Panc1 (cell line): ENCODE measurements around the gene SYCE3. TPM values are rescaled to one million over a fixed set of nuclear protein-coding genes. Genes with fewer than 3 reads are reported as not detected.

Source experiments
- ATAC-seq: fragments of 200-7000 bp; cut with Tn5 transposase; 2 replicates; pipeline ENCODE4 v1.9.1; 2020; ENCODE audit warnings: mild to moderate bottlenecking, moderate library complexity
- BruUV-seq: library from RNA; stranded (reverse); fragments of 400-500 nt; replicated peaks from 2 replicates; lab custom pipeline; 2021; lab: Mats Ljungman, UMichigan
- CTCF ChIA-PET: fragments of 300-600 bp; sonication (Branson Sonifier 250); formaldehyde crosslinking; loops from one replicate; lab custom pipeline; 2022; ENCODE audit warnings: antibody characterized with exemption; lab: Charles Lee
- POLR2A ChIA-PET: fragments of 300-600 bp; sonication (Branson Sonifier 250); formaldehyde crosslinking; loops from one replicate; lab custom pipeline; 2022; ENCODE audit warnings: antibody characterized with exemption; lab: Charles Lee
- DNase-seq: peaks from one replicate; pipeline ENCODE4 v3.0.0-alpha.2; 2010; ENCODE audit warnings: low read depth, low spot score
- H3K27ac ChIP-seq: 2 replicates; pipeline ENCODE4 v1.5.1; 2011; ENCODE audit warnings: mild to moderate bottlenecking, low read length, inconsistent platforms
- H3K27me3 ChIP-seq: fragments of 200-500 bp; sonication (Bioruptor generic); 2 replicates; pipeline ENCODE4 v1.6.0; 2014; ENCODE audit warnings: low read length, inconsistent platforms; ENCODE audit not compliant: control insufficient read depth, insufficient read depth
- H3K36me3 ChIP-seq: fragments of 200-500 bp; sonication (Bioruptor generic); 2 replicates; pipeline ENCODE4 v1.5.1; 2014; ENCODE audit warnings: inconsistent platforms, mild to moderate bottlenecking, low read length, moderate library complexity; ENCODE audit not compliant: control insufficient read depth, insufficient read depth
- H3K4me1 ChIP-seq: 2 replicates; pipeline ENCODE4 v1.5.1; 2011; ENCODE audit warnings: inconsistent platforms, mild to moderate bottlenecking, low read length, moderate library complexity; ENCODE audit not compliant: control insufficient read depth, insufficient read depth
- H3K4me3 ChIP-seq, 2 experiments: 2 replicates each; pipeline ENCODE4 v1.5.1; 2011 to 2012; ENCODE audit warnings: low read depth in 2 of 2, low read length in 2 of 2, mild to moderate bottlenecking in 2 of 2, inconsistent platforms in 1 of 2, moderate library complexity in 1 of 2
- H3K9me3 ChIP-seq: fragments of 200-500 bp; sonication (Bioruptor generic); 2 replicates; pipeline ENCODE4 v1.5.1; 2014; ENCODE audit warnings: low read depth, mild to moderate bottlenecking, inconsistent platforms, low read length, moderate library complexity; ENCODE audit not compliant: control insufficient read depth, insufficient read depth
- POLR2AphosphoS5 ChIP-seq: IDR thresholded peaks from 2 replicates; pipeline ENCODE4 v1.6.1; 2012; ENCODE audit warnings: mild to moderate bottlenecking, low read depth, low read length, moderate library complexity
- REST ChIP-seq, 2 experiments: IDR thresholded peaks; 2 replicates each; pipeline ENCODE4 v1.6.1; 2011 to 2012; ENCODE audit warnings: low read depth in 2 of 2, control low read depth in 1 of 2, low read length in 1 of 2, mild to moderate bottlenecking in 1 of 2, moderate library complexity in 1 of 2; ENCODE audit not compliant: insufficient read depth in 1 of 2
- SIN3A ChIP-seq: IDR thresholded peaks from 2 replicates; pipeline ENCODE4 v1.6.1; 2012; ENCODE audit warnings: low read depth, mild to moderate bottlenecking, low read length, moderate library complexity, borderline replicate concordance; ENCODE audit not compliant: insufficient read depth
- TCF7L2 ChIP-seq: IDR thresholded peaks from 2 replicates; pipeline ENCODE4 v1.6.1; 2011; ENCODE audit warnings: mild to moderate bottlenecking, low read depth, low read length, inconsistent platforms
- in situ Hi-C: cut with HindIII; loops from 2 replicates; pipeline ENCODE4 v1.10.0; 2016; ENCODE audit warnings: low sequenced_read_pairs, low pct_unique_long_range_greater_than_20kb
- intact Hi-C: fragments of 100-400 bp; cut with micrococcal nuclease; formaldehyde crosslinking; loops from one replicate; pipeline ENCODE4 v1.10.0; 2022; ENCODE audit not compliant: unreplicated experiment
- total RNA-seq: library from RNA; stranded (reverse); gene quantifications from one replicate; pipeline ENCODE4 v1.2.1, GENCODE V29; 2021; ENCODE audit not compliant: unreplicated experiment
- TF ChIP-seq, protein P1 (sequence below): fragments of 450-650 bp; IDR thresholded peaks from 2 replicates; pipeline ENCODE4 v1.5.1; 2017; ENCODE audit warnings: mild to moderate bottlenecking

SYCE3 gene
- total RNA-seq, 1 experiment from 2014 or later: not detected

DNA sequence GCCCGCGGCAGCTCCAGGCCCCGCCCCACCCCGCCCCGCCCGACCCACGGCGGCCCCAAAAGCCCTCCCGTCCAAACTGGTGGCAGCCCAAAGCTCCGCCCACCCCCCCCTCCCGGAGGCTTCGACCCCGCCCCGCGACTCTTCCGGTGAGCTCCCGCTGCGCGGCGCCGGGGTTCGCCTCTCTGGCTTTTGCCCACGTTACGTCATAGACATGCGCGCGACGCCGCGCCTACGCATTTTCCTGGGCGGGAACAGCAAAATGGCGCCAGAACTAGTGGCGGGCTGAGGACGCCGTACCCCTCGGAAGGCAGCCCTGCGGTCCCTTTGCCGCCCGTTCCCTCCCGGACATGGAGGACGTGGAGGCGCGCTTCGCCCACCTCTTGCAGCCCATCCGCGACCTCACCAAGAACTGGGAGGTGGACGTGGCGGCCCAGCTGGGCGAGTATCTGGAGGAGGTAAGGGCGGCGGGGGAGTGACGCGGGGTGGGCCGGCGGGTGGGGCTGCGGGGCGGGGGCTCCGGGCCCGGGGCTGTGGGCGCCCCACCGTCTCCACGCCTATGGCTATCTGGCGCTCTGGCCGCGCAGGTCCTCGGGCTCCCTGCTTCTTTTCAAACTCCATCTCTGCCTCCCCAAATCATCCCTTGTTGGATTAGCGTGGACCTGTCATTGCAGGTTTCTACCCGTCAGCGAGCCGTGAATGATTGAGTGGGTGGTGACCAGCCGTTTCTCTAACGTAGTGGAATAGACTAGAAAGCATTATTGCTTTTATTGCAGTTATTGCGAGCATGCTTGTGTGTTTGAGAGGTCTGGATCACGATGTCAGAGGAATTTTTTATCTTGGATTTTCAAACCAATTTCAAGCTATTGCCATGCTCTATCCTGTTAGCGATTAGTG, 54.5 kb downstream of the SYCE3 start, which contains the start of gene NCAPH2:
Gene NCAPH2, plus strand, starts transcription at position 234 of the 894 bp plus-strand sequence. Its CDS starts 114 bp downstream, at position 348.
- intact Hi-C loops (no loop called here), in situ Hi-C loops (no loop called here)
- no TSS peak for BruUV-seq
- Histone ChIP-seq H3K27me3 (no peaks in the 10 kb centered on the region), H3K4me3 (peak within 1 kb of the TSS; percentile 85 to 91), H3K4me1 (peaks cover 5% of the 10 kb centered on the region), H3K27ac (peak within 1 kb of the TSS; percentile 87), H3K36me3 (peaks cover 4% of the 10 kb centered on the region), H3K9me3 (no peaks in the 10 kb centered on the region)
- ATAC-seq (peak; percentile 82), DNase-seq (no peak)
- ChIA-PET CTCF (interaction anchor here (0.6 to 1.4 kb wide), 3 partner anchors 17 to 266 kb away, joined by 4 to 10 read pairs (median 6); partner anchors contain the start of gene SCO2), POLR2A (interaction anchor here (0.6 to 0.7 kb wide), 4 partner anchors 15 to 53 kb away, joined by 3 to 6 read pairs (median 4); no protein-coding TSS in a partner anchor)
- TF ChIP-seq SIN3A (no peak), TCF7L2 (no peak), POLR2AphosphoS5 (peak; percentile 61; the same call in 1 of the 2 replicates), REST (IDR thresholded peaks at IDR 0.05; ENCODE audit: insufficient read depth in 1 of 2, low read depth in 2 of 2, low read length in 1 of 2) (0 out of 4 replicates have a peak, but pooled peaks of 1 of the 2 experiments have one; percentile 25)
- TF ChIP-seq, protein P1, sequence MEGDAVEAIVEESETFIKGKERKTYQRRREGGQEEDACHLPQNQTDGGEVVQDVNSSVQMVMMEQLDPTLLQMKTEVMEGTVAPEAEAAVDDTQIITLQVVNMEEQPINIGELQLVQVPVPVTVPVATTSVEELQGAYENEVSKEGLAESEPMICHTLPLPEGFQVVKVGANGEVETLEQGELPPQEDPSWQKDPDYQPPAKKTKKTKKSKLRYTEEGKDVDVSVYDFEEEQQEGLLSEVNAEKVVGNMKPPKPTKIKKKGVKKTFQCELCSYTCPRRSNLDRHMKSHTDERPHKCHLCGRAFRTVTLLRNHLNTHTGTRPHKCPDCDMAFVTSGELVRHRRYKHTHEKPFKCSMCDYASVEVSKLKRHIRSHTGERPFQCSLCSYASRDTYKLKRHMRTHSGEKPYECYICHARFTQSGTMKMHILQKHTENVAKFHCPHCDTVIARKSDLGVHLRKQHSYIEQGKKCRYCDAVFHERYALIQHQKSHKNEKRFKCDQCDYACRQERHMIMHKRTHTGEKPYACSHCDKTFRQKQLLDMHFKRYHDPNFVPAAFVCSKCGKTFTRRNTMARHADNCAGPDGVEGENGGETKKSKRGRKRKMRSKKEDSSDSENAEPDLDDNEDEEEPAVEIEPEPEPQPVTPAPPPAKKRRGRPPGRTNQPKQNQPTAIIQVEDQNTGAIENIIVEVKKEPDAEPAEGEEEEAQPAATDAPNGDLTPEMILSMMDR: no peak

DNA sequence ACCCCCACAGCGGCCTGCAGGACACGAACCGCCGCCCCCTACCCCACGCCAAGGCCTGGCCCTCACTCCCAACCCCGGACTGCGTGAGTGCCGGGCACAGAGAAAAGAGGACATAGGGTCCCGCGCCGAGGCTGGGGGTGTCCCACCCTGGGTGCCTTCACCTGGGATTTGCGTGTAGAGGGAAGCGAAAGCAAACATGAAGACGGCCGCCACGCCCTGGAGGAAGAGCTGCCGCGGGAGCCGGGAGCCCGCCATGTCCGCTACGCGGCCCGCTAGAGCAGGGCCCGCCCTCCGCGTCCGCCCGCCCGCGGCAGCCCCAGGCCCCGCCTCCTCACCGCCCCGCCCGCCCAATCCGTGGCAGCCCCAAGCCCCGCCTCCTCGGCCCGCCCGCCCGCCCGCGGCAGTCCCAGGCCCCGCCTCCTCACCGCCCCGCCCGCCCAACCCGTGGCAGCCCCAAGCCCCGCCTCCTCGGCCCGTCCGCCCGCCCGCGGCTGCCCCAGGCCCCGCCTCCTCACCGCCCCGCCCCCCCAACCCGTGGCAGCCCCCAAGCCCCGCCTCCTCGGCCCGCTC, 55.2 kb downstream of the SYCE3 start, which contains the start of gene LMF2:
Gene LMF2, minus strand, starts transcription at position 282 of the 570 bp plus-strand sequence. Its CDS starts 27 bp downstream, at position 255.
- Histone ChIP-seq H3K4me3 (peak within 1 kb of the TSS; percentile 85 to 91), H3K27ac (peak within 1 kb of the TSS; percentile 87), H3K36me3 (peaks cover 4% of the 10 kb centered on the region), H3K9me3 (no peaks in the 10 kb centered on the region), H3K4me1 (peaks cover 5% of the 10 kb centered on the region), H3K27me3 (no peaks in the 10 kb centered on the region)
- TF ChIP-seq SIN3A (peak; percentile 60; the same call in 1 of the 2 replicates), REST (IDR thresholded peaks at IDR 0.05; ENCODE audit: insufficient read depth in 1 of 2, low read depth in 2 of 2, low read length in 1 of 2) (no peak)
- ATAC-seq: peak; percentile 85
- no peak for DNase-seq
- no TSS peak for BruUV-seq
- POLR2A ChIA-PET: interaction anchor here (0.6 to 0.7 kb wide), 3 partner anchors 15 to 33 kb away, joined by 3 to 6 read pairs (median 3); no protein-coding TSS in a partner anchor
- intact Hi-C loops (no loop called here), in situ Hi-C loops (no loop called here)
- CTCF ChIA-PET: interaction anchor here (0.6 to 1.4 kb wide), 3 partner anchors 18 to 265 kb away, joined by 4 to 10 read pairs (median 6); partner anchors contain the start of gene SCO2
